Kidney tubule cell (primary cell): ENCODE measurements around the gene CT47C1.

Source experiments
- DNase-seq: peaks from one replicate; pipeline ENCODE4 v3.0.0-alpha.2; 2018; ENCODE audit warnings: low spot score

Gene CT47C1

DNA sequence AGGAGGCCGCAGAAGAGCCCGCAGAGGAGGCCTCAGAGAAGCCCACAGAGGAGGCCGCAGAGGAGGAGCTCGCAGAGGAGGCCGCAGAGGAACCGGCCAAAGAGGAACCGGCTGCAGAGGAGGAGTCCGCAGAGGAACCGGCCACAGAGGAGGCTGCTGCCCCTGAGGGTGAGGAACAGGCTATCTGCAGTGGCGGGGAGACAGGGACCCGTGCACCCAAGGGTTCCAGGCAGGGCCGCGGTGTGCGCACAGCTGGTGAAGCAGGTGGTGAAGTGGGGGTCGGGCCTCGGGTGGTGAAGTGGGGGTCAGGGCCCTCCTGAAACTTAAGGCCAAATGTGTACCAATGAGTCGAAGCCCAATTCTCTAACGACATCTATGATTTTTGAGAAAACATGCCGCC lies 1.1 kb downstream of the CT47C1 start:
- no peak for DNase-seq

GRCh38 chrX:119075270-119076025 lies 2.7 kb downstream of the CT47C1 start:
- DNase-seq: no peak

DNA sequence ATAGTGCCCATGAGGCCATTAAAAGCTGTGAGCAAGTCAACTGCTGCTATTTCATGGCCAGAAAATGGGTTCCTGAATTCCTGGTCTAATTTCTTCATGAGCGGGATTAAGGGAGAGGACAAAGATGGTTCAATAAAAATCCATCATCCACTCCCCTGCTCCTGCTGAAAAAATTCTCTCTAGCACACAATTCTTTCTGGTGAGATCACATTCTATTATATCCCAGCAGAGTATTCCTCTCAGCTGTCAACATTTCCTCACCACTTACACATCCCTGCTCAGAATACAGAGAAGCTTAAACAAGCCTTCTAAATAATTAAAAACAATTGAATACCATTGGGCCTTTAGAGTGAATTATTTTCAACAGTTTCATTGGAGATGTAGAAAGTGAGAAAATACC lies 9.5 kb downstream of the CT47C1 start:
- no peak for DNase-seq

DNA sequence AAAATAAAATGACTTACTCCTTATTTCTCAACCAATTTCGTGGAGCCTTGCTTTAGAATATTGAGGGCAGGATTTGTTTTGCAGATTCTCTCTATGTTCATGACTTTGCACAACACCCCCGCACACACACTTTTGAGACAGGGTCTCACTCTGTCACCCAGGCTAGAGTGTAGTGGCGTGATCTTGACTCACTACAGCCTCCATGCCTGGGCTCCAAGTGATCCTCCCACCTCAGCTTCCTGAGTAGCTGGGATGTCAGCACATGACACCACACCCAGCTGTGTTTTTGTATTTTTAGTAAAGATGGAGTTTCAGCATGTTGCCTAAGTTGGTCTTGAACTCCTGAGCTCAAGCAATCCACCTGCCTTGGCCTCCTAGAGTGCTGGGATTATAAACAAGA lies 12.0 kb downstream of the CT47C1 start:
- no peak for DNase-seq

- no peak for DNase-seq
Observed at GRCh38 chrX:119087121-119087520, 14.3 kb downstream of the CT47C1 start.

DNA sequence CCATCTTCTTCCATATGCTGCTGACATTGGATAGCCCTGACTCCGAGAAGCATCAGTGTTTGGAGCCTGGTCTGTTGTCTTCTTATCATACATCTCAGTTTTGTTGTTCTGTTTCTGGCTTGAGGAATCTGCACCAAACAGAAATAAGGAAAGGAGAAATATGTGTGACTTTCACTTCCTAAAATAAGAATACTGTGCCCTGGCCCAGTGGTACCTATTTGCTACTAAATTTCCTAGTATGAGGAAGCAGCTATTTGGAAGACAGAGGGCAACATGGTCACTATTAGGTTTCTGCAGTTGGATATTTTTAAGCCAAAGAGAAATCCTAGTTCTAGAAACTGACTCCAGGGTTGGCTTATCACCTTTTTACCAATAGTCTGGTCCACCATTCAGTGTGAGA lies 16.8 kb downstream of the CT47C1 start:
- DNase-seq: no peak

DNA sequence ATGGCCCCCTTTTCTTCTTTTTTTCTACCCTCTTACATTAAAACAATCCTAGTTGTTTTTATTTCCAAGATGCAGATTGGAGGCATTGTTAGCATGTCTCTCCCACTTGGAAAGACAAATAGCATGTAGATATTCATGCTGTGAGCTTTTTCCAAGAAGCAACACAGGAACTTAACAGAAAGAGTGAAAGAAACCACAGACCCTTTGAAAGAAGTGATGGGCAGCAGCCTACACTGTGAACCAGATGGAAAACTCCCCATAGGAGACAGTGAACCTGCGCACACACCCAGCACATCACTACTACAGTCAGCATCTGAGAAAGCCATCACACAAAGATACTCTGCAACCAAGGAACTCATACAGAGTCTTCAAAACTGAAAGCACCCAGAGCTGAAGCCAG lies 17.8 kb downstream of the CT47C1 start:
- DNase-seq: no peak

GRCh38 chrX:119093991-119094735 lies 21.4 kb downstream of the CT47C1 start:
- DNase-seq: no peak

- no peak for DNase-seq
Observed at GRCh38 chrX:119094819-119095218, 22.0 kb downstream of the CT47C1 start.

DNA sequence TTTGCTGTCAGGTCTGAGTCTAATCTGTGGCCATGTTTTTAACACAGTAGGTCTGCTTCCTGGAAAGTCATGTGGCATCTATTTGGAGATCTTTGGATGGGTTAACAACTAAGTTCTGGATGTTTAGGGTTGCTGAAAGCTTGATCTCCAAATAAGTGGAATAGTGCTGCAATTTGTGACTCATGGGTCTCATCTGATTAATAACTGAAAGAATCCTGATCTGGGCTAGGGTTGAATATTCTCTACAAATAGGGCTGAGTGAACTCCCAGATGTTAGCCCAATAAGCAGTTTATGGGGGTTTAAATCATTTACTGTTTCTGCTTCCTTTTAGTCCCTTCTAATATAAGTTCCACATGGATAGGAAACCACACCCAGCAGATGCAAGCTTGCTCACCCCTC lies 23.1 kb downstream of the CT47C1 start:
- DNase-seq: no peak

GRCh38 chrX:119101168-119101567 lies 28.4 kb downstream of the CT47C1 start:
- no peak for DNase-seq

DNA sequence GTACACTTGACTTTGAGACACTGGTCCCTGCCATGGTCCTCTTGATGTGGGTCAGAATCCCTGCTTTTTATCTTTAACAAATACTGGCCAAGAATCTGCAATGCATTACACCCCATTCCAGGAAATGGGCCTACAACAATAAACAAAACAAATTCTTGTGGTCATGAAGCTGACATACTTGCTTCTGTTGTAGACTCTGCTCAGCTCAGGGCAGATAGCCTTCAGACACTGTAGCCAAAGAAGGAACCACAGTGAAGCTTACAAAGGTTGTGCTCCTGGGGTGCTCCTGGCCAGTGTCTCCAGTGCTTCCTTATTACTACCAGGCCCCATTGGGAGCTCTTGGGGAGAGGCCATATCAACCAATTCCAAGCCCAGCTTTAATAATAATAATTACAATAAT lies 33.0 kb downstream of the CT47C1 start:
- DNase-seq: no peak

DNA sequence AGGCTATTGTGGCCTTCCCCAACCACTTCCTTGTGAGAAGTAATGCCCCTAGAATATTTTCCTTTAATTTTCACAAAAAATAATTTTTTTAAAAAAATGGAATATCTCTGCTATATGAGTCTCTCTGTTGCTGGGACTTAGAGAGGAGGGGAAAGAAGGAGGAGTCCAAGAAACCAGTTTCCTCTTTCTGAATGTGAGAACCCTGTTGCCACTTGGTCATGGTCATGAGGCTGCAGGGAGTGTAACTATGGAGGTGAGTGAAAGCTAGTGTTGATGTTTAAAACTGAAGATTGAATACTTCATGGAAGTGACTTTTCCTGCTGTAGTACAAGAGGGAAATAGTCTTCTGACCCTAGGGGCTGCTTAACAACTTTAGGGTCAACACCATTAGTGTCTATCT lies 34.4 kb downstream of the CT47C1 start:
- no peak for DNase-seq

DNA sequence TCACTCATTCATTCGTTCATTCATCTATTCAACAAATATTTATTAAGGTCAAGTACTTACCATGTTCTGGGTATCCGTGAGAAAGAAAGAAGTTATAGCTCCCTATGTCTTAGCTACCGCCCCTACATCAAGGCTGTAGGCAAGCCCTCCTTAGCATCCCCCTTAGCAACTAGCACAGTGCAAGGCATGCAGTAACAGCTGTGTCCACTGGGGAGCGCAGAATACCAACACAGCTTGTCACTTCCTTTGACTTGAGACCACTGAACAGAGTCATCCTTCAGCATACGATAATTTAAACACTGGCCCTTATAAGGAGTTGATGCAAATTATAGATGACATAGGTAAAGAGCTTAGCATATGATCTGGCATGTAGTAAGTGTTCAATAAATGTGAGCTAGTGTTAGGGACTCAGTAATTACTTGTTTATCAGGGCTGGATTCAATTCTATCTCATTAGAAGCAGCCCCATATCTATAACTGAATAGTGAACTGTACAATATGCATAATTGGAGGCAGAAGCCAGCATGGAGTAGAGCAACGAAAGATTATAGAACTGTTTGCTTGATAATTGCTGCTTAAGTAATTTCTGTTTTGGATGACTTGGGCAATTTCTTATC lies 46.1 kb downstream of the CT47C1 start:
- peak; percentile 48 for DNase-seq

DNA sequence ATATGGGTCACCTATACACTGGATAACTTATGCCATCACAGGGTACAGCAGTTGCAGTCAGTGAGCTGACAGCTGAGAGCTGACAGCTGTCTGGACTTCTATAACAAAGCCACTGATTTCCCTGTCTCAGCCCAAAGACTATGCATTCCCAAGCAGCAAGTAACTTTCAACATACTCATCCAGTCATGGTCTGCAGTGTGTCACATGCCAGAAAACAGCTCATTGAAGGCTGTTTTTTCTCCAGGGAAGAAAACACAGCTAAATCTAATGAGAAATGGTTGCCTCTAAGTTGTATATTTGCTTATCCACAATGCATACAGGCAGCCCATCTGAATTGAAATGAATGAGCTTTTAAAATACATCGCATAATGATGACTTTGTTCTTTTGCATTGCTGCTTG lies 48.5 kb downstream of the CT47C1 start:
- peak; percentile 33 for DNase-seq
